Ammon's horn (tissue), 1 donor: ENCODE results near the gene LHFPL3.
"Not testable (repeated sequence)": the region's sequence is repeated elsewhere in the genome, so short reads cannot be mapped to it uniquely, and the experiment has no call there.

Source experiments
- DNase-seq: peaks from one replicate; pipeline ENCODE4 v3.0.0-alpha.2; 2016; ENCODE audit warnings: low spot score

LHFPL3 gene

GRCh38 chr7:104695563-104695962, 367.2 kb downstream of the LHFPL3 start:
- DNase-seq = no peak

GRCh38 chr7:104700336-104700735, 371.9 kb downstream of the LHFPL3 start:
- no peak for DNase-seq

GRCh38 chr7:104721027-104721426, 392.6 kb downstream of the LHFPL3 start:
- DNase-seq = not testable (repeated sequence)

- no peak for DNase-seq
Measured at GRCh38 chr7:104723001-104723400, 394.6 kb downstream of the LHFPL3 start.

- peak; percentile 18 for DNase-seq
Measured at GRCh38 chr7:104758504-104758903, 430.1 kb downstream of the LHFPL3 start.

GRCh38 chr7:104761892-104762291, 433.5 kb downstream of the LHFPL3 start:
- no peak for DNase-seq

- no peak for DNase-seq
Measured at GRCh38 chr7:104767113-104767512, 438.7 kb downstream of the LHFPL3 start.

DNA sequence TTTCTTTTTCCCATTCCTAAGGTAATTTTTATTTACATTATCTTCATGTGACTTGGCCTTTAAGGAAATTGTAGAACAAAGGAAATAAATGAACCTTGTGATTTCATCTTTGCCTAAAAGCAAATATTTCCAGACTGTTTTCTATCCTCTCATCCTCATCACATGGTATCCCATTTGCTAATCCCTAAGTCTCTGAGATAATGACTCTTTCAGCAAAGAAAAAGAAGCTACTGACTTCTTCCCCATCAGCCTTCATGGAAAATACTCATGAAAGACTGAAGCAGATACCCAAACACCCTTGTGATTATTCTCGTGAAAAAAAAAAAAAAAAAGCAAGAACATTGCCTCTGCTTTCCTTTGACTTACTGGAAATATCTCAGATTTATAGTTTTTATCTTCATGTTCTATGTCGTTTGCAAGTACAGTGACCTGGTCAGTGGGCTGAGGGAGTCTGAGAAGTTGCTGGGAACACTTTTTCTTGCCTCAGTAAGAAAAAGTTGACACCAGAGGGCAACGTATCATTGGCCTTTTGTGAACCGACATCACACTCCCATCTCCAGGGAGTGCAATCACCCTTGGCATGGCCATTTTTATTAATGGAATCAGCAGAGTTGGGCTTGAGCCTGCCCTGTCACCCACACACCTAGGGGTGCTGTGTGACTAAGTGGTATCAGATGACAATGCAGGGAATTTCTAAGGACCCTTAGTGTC, 439.6 kb downstream of the LHFPL3 start:
- DNase-seq = peak; percentile 62

- no peak for DNase-seq
Measured at GRCh38 chr7:104772405-104773345, 444.3 kb downstream of the LHFPL3 start.

DNA sequence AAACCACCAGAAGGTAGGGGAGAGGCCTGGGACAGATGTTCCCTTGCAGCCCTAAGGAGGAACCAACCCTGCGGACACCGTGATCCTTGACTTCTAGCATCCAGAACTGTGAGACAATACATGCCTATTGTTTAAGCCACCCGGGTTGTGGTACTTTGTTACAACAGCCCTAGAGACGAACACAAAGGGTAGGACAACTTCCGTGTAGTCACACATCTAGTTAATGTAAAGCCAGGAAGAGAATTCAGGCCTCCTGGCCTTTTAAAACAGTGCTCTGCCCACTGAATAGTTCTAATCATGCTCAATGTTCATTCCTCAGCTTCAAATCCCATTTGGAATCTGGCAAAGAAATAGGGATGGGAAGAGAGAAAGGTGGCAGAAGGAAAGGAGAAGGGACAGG, 445.4 kb downstream of the LHFPL3 start:
- DNase-seq = no peak

DNA sequence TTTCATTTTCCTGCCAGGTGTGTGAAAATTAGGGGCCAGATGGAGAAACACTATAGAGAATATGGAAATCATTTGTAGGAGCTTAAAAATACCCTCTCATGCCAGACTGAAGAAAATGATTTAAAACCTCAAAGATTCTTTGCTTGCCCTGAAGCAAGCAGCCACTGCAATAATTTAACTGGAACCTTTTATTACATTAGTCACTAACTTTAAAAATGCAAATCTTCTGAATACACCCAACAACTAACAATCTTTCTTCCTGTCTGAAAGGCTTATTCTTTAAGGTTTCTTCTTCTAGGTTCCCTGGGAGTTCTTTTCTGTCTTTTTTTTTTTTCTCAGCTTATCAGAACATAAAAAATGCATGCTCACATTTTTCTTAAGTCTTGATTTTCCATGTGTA, 447.1 kb downstream of the LHFPL3 start:
- no peak for DNase-seq

DNA sequence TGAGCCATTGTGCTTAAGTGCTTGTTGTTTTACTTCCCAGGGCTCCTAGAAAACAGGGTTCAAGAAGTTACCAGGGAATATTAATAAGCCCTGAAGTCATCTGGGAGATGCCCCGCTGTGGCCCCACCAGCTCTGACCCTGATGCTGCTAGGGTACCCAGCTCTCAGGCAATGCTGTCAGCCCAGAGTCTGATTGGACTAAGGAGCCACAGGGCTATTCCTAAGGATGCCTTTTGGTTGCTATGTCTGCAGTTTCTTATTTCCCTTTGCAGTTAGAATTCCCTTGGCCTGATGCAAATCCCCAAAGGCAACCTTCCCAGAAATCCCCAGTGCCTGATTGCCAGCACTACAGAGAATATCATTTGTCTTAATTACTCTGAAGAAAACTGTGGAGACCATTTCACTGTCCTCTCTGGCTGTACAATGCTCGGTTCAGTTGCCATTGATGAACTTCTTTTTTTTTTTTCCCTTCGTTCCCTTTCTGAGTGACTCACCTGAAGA, 448.9 kb downstream of the LHFPL3 start:
- DNase-seq = no peak

DNA sequence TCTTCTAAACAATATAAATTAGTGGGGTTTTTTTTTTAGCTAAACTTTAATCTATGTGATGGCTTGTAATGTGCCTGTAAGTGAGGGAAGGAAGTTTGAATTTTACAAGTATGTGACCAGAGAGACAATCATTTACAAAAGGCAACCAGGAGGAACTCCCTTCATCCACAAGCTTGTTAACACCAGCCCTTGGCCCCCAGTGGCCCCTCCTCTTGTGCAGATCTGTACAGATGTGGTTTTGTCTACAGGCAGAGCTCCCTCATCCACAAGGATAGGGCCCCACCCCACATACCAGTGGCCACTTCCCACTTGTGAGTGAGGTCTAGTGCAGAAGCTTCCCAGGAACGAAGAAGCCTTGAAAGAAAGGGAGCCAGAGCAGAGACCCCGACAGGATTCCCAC, 451.5 kb downstream of the LHFPL3 start:
- no peak for DNase-seq

GRCh38 chr7:104784686-104785085, 456.3 kb downstream of the LHFPL3 start:
- no peak for DNase-seq

DNA sequence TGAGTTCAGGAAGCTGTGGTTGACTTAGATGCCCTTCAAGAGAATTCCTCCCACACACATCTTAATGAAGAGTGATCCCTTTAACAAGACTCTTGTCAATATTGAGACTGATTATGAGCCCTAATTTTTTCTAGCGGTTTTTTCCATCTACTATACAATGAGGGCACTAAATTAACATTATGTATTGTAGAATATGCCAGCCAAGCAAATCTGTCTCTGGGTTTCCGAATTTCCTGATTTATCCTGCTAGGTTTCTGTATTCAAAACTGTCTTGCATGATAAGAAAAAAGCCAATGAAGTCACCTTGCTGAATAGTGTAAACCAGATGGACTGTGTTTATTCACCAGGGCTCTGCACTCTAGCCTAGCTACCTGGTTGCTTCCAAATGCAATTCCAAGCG, 461.4 kb downstream of the LHFPL3 start:
- DNase-seq = no peak

DNA sequence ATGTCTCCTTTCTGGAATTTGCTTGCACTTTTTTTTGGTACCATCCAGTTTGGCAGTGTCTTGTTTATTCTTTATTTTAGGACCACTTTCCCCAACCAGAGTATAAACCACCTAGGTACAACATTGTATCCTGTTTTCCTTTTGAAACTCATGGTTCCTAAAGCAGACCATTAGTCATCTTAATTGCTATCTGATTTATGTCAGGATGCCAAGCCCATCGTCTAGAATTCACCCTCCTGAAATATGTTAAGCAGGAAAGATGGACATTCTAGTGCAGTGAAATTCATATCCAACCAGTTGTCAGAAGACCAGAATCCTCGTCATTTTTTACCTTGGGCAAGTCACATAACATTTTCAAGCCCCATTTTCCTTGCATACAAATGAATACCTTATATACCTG, 462.0 kb downstream of the LHFPL3 start:
- DNase-seq = no peak

DNA sequence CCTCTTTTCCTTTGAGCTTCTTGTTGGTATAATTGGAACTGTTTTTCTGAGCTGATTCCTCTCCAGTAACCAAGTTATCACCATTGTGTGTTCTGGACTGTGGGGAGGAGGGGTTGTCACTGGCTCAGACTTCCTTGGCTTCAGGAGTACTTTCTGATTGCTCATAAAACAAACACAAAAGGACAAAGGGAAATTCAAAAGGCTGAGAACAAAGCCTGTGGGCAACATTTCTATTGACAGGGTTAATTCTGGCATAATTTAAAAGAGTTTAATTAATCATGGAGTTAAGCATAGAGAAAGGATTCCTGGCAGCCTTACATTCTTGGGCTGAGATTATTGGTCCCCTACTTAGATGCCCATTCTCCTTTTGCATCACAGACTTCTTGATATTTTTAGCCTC, 462.7 kb downstream of the LHFPL3 start:
- peak; percentile 42 for DNase-seq

DNA sequence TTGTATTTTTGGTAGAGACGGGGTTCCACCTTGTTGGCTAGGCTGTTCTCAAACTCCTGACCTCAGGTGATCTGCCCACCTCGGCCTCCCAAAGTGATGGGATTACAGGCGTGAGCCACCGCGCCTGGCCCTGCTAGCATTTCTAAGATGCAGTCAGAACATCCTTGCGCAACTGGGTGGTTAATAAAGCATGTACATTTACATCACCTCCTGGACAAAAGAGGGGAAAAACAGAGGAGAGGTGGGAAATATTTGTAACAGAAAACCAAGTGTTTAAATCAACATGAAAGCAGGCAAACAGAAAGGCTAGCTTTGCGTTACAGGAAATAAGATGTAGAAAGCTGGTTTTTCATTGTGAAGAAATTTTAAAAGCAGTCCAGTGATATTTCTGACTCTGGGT, 464.7 kb downstream of the LHFPL3 start:
- DNase-seq = no peak

GRCh38 chr7:104794154-104794553, 465.8 kb downstream of the LHFPL3 start:
- DNase-seq = no peak

- DNase-seq = no peak
Measured at GRCh38 chr7:104794589-104794988, 466.2 kb downstream of the LHFPL3 start.

DNA sequence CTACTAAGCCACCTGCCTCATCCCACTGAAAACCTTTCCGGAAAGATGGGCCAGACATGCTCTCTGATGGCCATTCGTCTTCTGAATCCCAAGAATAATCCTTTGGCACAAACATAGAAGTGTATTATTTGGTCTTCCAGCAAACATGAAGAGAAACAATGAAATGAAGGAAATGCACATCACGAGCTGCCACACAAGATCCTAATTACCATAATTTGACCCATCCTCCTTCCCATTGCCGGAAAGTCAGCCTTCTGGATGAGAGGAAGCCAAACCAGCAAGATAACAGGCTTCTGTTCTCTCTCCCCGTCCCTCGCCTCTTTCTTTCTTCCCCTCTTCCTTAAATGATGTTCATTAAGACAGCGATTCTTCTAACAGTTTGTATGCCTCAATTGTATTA, 466.7 kb downstream of the LHFPL3 start:
- peak; percentile 77 for DNase-seq

- no peak for DNase-seq
Measured at GRCh38 chr7:104795616-104796398, 467.4 kb downstream of the LHFPL3 start.
